GM06990 (cell line): ENCODE results near the gene RRP15.

ENCODE experiments used
- DNase-seq: peaks from one replicate; pipeline ENCODE4 v3.0.0-alpha.2; 2011; ENCODE audit not compliant: insufficient read length; ENCODE audit errors: extremely low read depth
- H3K27me3 ChIP-seq: replicated peaks from 2 replicates; pipeline ENCODE4 v1.6.0; 2011; ENCODE audit warnings: low read length; ENCODE audit not compliant: control insufficient read depth, insufficient read depth
- H3K36me3 ChIP-seq: 2 replicates; pipeline ENCODE4 v1.5.1; 2011; ENCODE audit warnings: low read length; ENCODE audit not compliant: control insufficient read depth, insufficient read depth
- H3K4me3 ChIP-seq: replicated peaks from 2 replicates; pipeline ENCODE4 v1.5.1; 2011; ENCODE audit warnings: low read depth, mild to moderate bottlenecking, control low read depth, low read length
- CTCF ChIP-seq: IDR thresholded peaks from 2 replicates; pipeline ENCODE4 v1.5.1; 2011; ENCODE audit warnings: low read length, control low read depth, mild to moderate bottlenecking, inconsistent platforms; ENCODE audit not compliant: insufficient read depth, poor library complexity, severe bottlenecking

The RRP15 gene

DNA sequence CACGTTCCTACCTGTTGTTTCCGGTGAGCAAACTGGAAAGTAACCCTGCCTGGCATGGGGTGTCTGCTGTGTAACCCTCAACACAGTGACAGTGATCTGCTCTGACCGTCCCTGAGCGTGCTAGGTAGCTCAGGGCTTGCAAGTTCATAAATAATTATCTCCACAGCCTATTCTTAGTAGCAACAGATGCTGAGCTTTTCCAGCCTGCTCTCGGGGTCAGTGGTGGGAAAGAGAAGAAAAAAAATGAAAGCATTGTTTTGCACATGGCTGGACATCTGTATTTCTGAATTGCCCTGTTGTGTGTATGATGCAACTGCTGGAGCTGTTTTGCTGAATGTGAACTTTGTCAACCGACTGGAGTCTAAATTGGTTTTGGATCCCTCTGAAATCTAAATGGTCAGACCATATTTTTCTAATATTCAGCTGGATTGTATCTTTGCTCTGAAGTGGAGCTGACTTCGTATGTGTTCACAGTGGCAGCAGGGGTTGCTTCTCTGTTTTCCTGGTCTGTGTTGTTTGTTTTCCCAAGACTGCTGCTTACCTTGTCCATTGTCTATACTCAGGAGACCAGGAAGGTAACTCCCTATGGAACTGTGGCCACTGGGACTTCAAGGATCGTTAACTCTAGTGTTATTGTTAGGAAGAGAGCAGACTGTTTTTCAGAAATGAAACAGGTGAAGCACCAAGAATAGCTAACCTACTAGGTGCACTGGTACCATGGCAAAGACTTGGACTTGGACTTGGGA, 87.0 kb downstream of the RRP15 start:
- Histone ChIP-seq H3K4me3 (no peak overlapping the region), H3K27me3 (no peaks in the 10 kb centered on the region), H3K36me3 (no peaks in the 10 kb centered on the region)
- no peak for DNase-seq
- no peak for TF ChIP-seq CTCF

DNA sequence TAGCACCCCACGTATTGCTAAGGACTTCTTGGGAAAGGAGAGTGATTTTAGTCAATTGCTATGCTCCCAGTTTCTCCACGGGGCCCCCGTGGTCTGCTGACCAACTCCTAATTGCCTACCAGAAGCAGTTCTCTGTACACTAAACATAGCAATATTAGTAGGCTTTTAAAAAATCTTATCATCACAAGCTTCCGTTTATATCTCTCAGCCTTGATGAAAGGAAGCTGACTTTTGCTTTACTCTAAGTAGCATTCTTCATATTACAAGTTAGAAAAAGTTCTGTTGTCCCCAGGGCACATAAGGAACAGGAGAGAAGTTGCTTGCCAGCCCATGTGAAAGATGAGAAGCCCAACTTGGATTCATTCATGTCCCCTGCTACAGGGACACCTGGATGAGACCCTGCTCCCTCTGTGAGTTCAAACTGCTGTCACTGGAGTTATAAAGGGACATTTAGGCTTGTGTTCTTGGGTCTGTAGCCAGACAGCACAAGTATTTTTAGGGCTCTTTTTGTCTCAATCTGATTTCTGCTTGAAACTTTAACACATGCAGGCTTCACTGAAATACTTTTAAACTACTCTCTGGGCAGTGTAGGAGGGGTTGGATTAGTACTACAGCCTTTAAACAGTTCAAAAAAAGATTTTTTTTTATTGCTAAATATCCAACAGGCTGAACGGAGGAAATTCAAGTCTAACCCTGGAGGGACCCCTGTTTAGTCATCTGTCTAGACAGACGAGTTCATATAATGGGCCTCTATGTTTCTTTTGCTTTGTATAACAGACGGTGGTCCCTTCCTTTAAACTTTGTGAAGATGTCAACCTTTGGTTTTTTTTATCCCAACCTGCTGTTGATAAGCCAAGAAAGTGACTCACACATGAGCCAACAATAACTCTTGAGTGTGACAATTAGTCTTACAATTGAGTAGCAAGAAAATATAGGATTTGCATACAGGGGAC, 89.6 kb downstream of the RRP15 start:
- no peaks in the 10 kb centered on the region for H3K36me3 ChIP-seq
- no peak for DNase-seq
- TF ChIP-seq CTCF = no peak
- no peaks in the 10 kb centered on the region for H3K27me3 ChIP-seq
- H3K4me3 ChIP-seq = no peak overlapping the region

- no peaks in the 10 kb centered on the region for H3K27me3 ChIP-seq
- TF ChIP-seq CTCF = no peak
- DNase-seq = no peak
- no peak overlapping the region for H3K4me3 ChIP-seq
- no peaks in the 10 kb centered on the region for H3K36me3 ChIP-seq
These were observed 91.6 kb downstream of the RRP15 start for GRCh38 chr1:218376722-218377121.

- Histone ChIP-seq H3K4me3 (no peak overlapping the region), H3K36me3 (no peaks in the 10 kb centered on the region), H3K27me3 (no peaks in the 10 kb centered on the region)
- DNase-seq = no peak
- no peak for TF ChIP-seq CTCF
These were observed 92.1 kb downstream of the RRP15 start for GRCh38 chr1:218377143-218377660.

DNA sequence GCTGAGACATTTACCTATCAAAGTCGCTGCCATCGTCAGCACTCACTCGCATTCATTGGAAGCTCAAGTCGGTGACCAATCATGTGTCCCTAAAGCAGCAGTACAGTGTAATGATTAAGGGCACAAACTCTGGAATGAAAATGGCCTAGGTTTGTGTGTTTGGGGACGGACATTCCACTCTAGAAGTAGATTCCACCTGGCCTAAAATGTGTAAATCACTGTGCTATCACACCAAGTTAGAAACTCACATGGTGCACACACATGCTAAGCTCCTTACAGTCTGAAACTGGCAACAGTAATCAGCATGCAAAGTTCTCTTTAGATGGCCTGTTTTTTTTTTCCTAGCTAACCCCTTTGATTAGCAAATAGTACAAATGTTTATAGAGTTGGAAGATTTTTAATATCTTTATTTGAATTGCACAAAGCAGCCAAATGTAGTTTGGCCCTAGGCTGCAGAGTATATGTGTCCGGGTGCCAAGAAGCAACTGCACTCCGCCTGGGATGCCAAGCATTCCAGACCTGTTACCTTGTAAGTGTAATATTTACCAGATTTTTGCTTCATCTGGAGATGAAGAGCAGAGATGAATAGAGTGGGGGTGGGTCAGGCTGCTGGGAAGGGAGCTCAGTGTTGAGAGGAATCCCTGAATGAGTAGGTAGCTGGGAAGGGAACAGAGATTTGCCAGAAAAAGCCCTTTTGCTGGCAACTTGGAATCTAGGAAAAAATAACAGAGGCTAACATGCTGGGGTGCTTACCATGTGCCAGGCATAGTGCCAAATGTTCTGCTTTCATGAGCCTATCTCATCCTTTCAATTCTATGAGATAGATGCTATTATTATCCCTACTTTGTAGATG, 95.3 kb downstream of the RRP15 start:
- no peak for TF ChIP-seq CTCF
- DNase-seq = no peak

More for the DNA sequence above, 95.3 kb downstream of the RRP15 start:
- Histone ChIP-seq H3K4me3 (no peak overlapping the region), H3K36me3 (no peaks in the 10 kb centered on the region), H3K27me3 (no peaks in the 10 kb centered on the region)
